GM12891 (cell line): ENCODE data around the gene UGCG.
A peak's percentile ranks its signal among the peaks of the same experiment; 100 is the strongest.
"Not testable (repeated sequence)": the region's sequence is repeated elsewhere in the genome, so short reads cannot be mapped to it uniquely, and the experiment has no call there.

Source experiments
- DNase-seq: peaks from one replicate; pipeline ENCODE4 v3.0.0; 2011; ENCODE audit warnings: low spot score; ENCODE audit not compliant: insufficient read length
- FAIRE-seq: peaks from 2 replicates; lab custom pipeline; 2011; peaks lifted over from hg19 to GRCh38; lab: Jason Lieb, UNC
- PAX5 ChIP-seq: IDR thresholded peaks from 2 replicates; pipeline ENCODE4 v1.6.1; 2011; ENCODE audit warnings: low read length, moderate library complexity, mild to moderate bottlenecking; ENCODE audit not compliant: insufficient read depth, severe bottlenecking
- POLR2A ChIP-seq: IDR thresholded peaks from 2 replicates; pipeline ENCODE4 v1.6.1; 2011; ENCODE audit warnings: low read depth, low read length, control low read depth
- POLR2AphosphoS5 ChIP-seq: IDR thresholded peaks from 2 replicates; pipeline ENCODE4 v1.6.1; 2011; ENCODE audit warnings: low read depth, low read length, control low read depth
- POU2F2 ChIP-seq: IDR thresholded peaks from 2 replicates; pipeline ENCODE4 v1.6.1; 2011; ENCODE audit warnings: low read depth, mild to moderate bottlenecking, control low read depth, low read length, moderate library complexity
- SPI1 ChIP-seq: IDR thresholded peaks from 2 replicates; pipeline ENCODE4 v1.6.1; 2011; ENCODE audit warnings: low read depth, low read length, control low read depth
- TAF1 ChIP-seq: IDR thresholded peaks from 2 replicates; pipeline ENCODE4 v1.6.1; 2011; ENCODE audit warnings: low read depth, low read length, control low read depth

The UGCG gene

GRCh38 chr9:111937781-111938426 is 41.3 kb downstream of the UGCG start:
- peak; percentile 62 for FAIRE-seq
- TF ChIP-seq POLR2A (no peak), SPI1 (peak; percentile 56), POLR2AphosphoS5 (peak; percentile 41; the same call in 1 of the 2 replicates), PAX5 (no peak), POU2F2 (0 out of 2 replicates have a peak, but pooled peaks have one; percentile 29), TAF1 (no peak)
- no peak for DNase-seq

GRCh38 chr9:111938427-111938800 is 41.8 kb downstream of the UGCG start:
- no peak for TF ChIP-seq SPI1
- TF ChIP-seq POU2F2 = no peak
- no peak for TF ChIP-seq POLR2AphosphoS5
- no peak for TF ChIP-seq PAX5
- TF ChIP-seq POLR2A = no peak
- TF ChIP-seq TAF1 = no peak
- peak; percentile 5 for FAIRE-seq

GRCh38 chr9:111939322-111939721 is 42.7 kb downstream of the UGCG start:
- DNase-seq = no peak
- TF ChIP-seq PAX5 = no peak
- TF ChIP-seq TAF1 = no peak
- FAIRE-seq = no peak

More at GRCh38 chr9:111938427-111938800, 41.8 kb downstream of the UGCG start:
- DNase-seq = no peak

- FAIRE-seq (no peak), DNase-seq (no peak)
- no peak for TF ChIP-seq POLR2AphosphoS5
- no peak for TF ChIP-seq TAF1
- no peak for TF ChIP-seq SPI1
- TF ChIP-seq POLR2A = no peak
- TF ChIP-seq POU2F2 = no peak
- TF ChIP-seq PAX5 = no peak
These were observed 44.1 kb downstream of the UGCG start for GRCh38 chr9:111940697-111941096.

GRCh38 chr9:111943200-111943599 is 46.6 kb downstream of the UGCG start:
- DNase-seq = no peak
- no peak for TF ChIP-seq SPI1
- no peak for FAIRE-seq

- DNase-seq = no peak
- TF ChIP-seq POLR2A (no peak), POLR2AphosphoS5 (no peak), PAX5 (no peak), TAF1 (no peak), SPI1 (no peak), POU2F2 (no peak)
- FAIRE-seq = no peak
These were observed 47.1 kb downstream of the UGCG start for GRCh38 chr9:111943746-111944145.

- TF ChIP-seq TAF1 = no peak
- FAIRE-seq (no peak), DNase-seq (no peak)
These were observed 47.7 kb downstream of the UGCG start for GRCh38 chr9:111944241-111944866.

GRCh38 chr9:111945216-111945615 is 48.6 kb downstream of the UGCG start:
- peak; percentile 85 for FAIRE-seq
- DNase-seq = peak; percentile 43
- TF ChIP-seq SPI1 (peak; percentile 84), TAF1 (no peak)

GRCh38 chr9:111948109-111948508 is 51.5 kb downstream of the UGCG start:
- FAIRE-seq, DNase-seq: not testable (repeated sequence)

GRCh38 chr9:111948951-111949350 is 52.3 kb downstream of the UGCG start:
- TF ChIP-seq TAF1 = no peak
- TF ChIP-seq POLR2AphosphoS5 = no peak
- no peak for TF ChIP-seq POU2F2
- no peak for TF ChIP-seq POLR2A
- TF ChIP-seq SPI1 = no peak
- no peak for TF ChIP-seq PAX5
- DNase-seq (no peak), FAIRE-seq (no peak)

GRCh38 chr9:111949919-111950318 is 53.3 kb downstream of the UGCG start:
- no peak for TF ChIP-seq SPI1
- no peak for TF ChIP-seq POU2F2
- TF ChIP-seq TAF1 = no peak
- no peak for TF ChIP-seq POLR2AphosphoS5
- no peak for TF ChIP-seq PAX5
- no peak for TF ChIP-seq POLR2A
- no peak for FAIRE-seq
- DNase-seq = no peak
